Dermis microvascular lymphatic vessel endothelial cell (primary cell): ENCODE data around the gene SHH. TPM values are rescaled to one million over a fixed set of nuclear protein-coding genes. Genes with fewer than 3 reads are reported as not detected.
A peak's percentile ranks its signal among the peaks of the same experiment; 100 is the strongest.
"Not testable (repeated sequence)": the region's sequence is repeated elsewhere in the genome, so short reads cannot be mapped to it uniquely, and the experiment has no call there.

ENCODE experiments used
- DNase-seq, 2 donors: peaks; one replicate each; pipeline versions ENCODE4 v3.0.0 to v3.0.0-alpha.2; 2010; ENCODE audit warnings: low read depth in 2 of 2
- total RNA-seq: library from RNA; depleted of rRNA; stranded (reverse); fragments of >200 nt; gene quantifications from 2 replicates; pipeline ENCODE4 v1.2.1, GENCODE V29; 2014

Gene SHH
- total RNA-seq, 1 donor from 2014 or later: 0.13 TPM

- no peak for DNase-seq
Measured at GRCh38 chr7:155842496-155843265, 30.4 kb upstream of the SHH start.

DNA sequence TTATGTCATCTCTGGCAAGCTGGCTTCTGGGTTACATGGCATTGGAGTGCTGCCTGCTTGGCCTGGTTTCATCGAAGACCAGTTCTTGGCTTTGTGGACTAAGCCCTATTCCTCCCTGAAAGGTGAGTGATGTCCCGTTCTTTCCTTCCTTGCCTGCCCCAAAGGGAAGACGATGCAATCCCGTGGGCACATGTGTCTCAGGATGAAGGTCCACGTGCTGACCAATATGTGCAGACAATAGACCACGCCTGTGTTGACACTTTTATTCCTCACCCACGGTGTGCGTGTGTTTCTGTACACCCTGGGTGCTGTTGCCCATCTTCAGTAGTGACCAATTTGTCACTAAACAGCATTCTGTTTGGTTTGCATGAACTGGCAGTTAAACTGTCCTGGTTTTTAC lies 28.6 kb upstream of the SHH start:
- DNase-seq: no peak

- no peak for DNase-seq
Measured at GRCh38 chr7:155840262-155840885, 28.1 kb upstream of the SHH start.

GRCh38 chr7:155839461-155839860 lies 27.2 kb upstream of the SHH start:
- no peak for DNase-seq

DNA sequence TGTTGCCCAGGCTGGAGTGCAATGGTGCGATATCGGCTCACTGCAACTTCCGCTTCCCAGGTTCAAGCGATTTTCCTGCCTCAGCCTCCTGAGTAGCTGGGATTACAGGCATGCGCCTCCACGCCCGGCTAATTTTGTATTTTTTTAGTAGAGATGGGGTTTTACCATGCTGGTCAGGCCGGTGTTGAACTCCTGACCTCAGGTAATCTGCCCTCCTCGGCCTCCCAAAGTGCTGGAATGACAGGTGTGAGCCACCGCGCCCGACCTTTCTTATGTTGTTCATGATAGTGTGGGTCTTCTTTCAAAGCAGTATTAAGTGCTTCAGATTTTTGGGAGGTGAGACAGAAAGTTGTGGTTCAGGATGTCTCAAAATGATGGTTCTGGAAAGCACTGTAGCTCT lies 26.0 kb upstream of the SHH start:
- not testable (repeated sequence) for DNase-seq

DNA sequence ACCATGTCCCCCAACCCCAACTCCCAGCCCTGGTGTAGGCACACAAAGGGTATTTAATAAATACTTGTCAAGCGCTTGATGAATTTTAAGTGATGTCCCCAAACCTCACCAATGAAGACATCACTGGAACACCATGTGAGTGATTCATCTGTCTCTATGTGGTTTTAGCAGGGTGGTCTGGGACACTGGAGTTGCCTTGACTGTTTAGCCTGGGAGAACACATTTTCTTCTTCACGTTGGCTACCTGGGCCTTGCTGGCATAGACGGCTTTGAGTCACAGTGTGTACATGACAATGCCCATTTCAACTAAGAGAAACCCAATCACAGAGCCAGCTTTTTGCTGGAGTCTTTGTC lies 24.8 kb upstream of the SHH start:
- no peak for DNase-seq

DNA sequence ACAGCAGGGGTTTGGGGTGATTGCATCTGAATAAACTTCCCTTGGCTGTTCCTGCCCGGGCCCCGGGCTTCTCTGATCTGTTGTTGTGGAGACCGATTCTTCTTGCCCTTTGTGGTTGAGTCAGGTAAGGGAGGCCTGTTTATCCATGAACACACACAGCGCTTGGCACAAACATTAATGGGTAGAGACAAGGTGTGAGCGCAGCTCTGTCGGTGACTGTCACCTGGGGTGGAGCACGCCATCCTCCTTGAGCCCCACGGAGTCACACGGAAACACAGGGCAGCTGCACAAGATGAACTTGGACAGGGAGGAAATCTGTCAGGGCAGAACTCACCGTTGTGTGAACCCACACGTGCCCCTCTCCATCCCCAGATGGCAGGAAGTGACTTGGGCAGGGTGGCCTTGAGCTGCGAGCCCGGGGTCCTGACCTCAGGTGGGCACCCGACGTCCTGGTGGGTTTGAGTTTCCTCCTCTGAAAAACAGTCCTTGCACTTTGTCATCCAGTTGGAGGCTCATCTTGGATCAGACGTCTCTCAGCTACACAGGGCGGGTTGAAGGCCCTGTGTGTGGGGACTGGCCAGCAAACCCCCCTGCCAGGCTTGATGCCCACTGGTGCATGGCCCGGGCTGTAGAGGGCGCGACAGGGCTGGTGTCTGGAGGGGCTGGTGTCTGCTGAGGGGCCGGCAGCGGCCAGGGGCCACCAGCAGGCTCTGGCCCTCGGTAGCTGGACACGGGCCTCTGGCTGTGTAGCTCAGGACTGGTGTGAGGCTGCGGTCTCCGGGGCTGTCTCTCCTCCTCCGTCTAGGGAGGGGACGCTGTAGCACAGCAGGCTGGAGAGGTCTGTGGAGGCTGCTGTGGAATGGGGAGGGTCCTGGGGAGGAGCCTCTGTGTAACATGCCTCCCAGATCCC lies 24.2 kb upstream of the SHH start:
- DNase-seq: no peak

- DNase-seq: no peak
Measured at GRCh38 chr7:155835446-155836215, 23.4 kb upstream of the SHH start.

- no peak for DNase-seq
Measured at GRCh38 chr7:155834486-155835048, 22.3 kb upstream of the SHH start.

GRCh38 chr7:155833651-155834050 lies 21.4 kb upstream of the SHH start:
- no peak for DNase-seq

- DNase-seq: no peak
Measured at GRCh38 chr7:155832581-155832981, 20.3 kb upstream of the SHH start.

DNA sequence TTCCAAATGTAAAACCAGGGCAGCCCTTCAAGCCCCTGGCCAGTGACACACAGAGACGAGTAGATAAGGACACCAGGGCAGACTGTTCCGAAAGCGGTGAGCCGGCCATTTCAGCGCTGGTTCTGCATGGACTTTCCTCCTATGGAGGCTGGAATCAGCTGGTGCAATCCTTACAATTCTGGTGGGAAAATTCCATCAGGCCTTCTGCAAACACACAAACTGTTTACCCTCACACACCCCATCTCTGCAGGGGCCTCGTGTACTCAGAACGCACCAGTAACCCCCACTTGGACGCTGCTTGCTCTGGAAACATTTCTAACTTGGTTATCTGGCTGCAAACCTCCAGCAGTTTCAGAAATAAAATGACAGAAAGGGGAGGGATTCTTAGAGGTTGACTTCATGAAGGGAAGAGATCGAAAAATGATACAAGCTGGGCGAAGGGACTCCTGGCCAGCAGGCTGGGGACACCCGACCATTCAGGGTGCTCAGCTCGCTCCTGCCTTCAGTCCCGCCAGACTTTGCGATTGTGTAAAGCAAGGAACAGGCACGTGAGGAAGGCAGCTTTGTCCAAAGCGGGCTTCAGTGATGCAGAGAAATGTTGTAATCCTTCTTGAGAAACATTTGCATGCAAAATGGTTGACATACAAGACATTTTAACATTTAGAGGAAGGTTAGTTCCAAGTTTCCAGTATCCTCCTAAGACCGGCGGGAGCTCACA lies 19.7 kb upstream of the SHH start:
- no peak for DNase-seq

GRCh38 chr7:155830961-155831806 lies 18.9 kb upstream of the SHH start:
- DNase-seq: no peak

DNA sequence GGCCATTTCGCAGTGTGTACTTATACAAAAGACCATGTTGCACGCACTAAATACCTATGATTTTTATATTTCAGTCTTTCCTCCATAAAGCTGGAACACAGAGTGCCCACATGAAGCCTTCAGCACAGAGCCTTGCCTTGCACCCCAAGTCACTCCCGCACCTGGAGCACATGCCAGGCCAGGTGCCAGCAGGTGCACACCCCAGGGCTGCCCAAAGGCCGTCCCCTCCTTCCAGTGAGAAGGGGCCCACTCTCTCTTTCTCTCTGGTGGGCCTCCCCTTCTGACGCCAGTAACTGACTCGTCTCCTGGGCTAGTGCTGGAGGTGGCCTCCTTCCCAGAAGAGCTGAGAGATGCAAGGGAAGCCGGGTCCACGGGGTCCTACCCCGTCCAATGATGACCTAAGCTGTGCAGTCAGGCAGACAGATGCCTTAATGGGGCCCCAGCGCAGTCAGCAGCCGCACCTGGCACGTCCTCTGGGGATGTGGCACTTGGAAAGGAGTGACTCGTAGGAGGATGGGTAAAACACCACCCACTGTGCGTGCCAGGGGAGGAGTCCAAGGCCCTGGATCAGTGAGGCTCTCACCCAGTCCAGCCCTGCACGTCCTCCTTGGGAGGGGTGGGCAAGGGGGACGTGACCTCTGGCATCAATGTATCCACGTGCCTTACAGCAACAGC lies 17.7 kb upstream of the SHH start:
- DNase-seq: no peak

DNA sequence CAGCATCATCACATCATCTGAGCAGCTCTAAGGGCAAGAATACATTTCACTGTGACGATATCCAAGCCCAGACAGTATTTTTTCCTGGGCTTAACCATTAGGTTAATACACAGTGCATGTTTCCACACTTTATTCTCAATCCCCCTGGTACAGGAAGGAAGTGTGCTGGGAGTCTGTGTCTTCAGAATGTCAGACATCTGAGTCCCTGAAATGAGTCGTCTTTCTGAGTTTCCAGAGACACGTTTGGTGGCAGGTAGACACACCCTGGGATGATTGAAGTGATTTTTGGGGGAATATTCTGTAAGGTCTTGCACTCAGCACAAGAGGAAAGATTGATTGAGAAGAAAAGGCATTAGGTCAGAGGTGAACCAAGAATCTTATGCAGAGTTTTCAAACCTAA lies 13.1 kb upstream of the SHH start:
- no peak for DNase-seq

GRCh38 chr7:155824227-155824886 lies 12.1 kb upstream of the SHH start:
- DNase-seq: peak in 1 of 2 donors; percentile 38

DNA sequence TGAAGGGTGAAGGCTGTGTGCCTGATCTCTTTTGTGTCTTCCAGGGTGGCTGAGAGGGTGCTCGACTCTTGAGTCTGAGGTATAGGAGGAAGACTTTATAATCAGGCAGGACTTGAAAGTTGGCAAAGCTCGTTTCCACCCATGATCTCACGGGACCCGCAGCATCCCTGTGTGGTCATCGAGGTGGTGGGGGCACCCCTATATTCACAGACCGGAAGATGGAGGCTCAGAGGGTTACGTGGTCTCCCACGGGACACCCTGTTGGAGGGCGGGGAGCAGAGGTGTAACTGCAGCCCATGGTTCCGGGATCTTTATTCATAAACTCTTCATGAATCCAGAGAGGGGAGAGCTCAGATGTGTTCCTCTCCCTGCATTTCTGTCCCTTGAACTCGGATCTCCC lies 9.6 kb upstream of the SHH start:
- no peak for DNase-seq

GRCh38 chr7:155820788-155821187 lies 8.5 kb upstream of the SHH start:
- DNase-seq: no peak

DNA sequence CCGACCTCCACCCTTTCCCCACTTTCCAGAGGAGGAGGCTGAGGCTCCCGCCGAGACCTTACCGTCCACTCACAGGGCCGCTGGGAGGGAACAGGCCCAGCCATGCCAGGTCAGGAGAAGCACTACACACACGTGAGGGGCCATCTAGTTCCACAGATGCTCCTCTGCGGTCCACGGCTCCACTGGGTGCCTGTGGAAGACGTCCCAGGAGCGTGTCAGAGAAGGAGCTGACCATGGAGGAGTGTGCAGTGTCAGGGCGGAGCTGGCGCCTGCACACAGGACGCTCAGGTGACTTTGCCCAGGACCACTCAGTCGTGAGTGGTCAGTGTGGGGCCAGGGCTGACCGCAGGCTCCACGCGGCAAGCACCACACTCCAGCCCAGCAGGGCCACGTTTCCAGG lies 8.0 kb upstream of the SHH start:
- no peak for DNase-seq
